Measurements from ENCODE around the gene ACY1.

Gene ACY1

DNA sequence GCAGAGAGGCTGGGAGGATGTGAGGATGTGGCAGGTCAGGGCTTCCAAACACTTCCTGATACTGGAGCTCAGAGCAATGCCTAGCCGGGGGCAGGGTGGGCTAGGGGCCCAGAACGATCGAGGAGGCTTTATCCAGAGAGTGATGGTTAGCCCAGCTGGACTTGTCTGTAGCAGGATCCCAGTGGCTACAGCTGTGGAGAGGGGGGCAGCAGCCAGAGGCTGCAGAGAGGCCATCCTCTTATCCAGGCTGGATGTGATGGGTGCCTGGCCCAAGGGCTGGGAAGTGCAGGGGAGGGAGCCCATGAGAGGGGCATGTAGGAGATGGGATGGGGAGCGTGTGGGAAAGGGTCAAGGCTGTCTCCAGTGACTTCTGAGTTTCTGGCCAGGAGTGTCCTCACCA lies 36.5 kb upstream of the ACY1 start:
- DNase-seq: no peak

DNA sequence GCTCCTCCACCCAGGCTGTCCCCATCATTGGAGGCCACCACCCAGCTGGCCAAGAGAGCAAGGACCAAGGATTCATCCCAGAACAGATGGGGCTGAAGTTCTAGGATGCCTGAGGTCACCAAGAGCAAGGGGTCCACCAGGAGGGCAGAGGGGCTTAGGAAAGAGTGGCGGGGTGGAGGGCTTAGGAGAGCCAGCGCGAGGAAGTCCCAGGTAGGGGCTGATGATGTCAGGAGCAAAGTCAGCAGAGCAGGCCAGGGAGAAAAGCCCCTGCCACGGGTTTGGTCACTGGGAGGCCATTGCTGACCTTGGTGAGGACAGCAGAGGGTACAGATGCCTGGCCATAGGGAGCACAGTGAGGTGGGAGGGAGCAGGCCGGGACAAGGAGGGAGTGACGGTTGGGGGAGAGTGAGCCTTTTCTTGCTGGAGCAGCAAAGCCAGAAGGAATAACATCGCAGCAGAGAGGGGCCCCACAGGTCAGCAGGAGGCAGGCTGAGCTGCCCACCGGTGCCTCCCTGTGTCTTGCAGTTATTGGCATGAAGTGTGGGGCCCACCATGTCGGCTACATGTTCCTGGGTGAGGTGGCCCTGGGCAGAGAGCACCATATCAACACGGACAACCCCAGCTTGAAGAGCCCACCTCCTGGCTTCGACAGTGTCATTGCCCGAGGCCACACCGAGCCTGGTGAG lies 36.0 kb upstream of the ACY1 start:
- no peak for DNase-seq

GRCh38 chr3:51948016-51948580 lies 35.2 kb upstream of the ACY1 start:
- DNase-seq: no peak

GRCh38 chr3:51949121-51949520 lies 34.2 kb upstream of the ACY1 start:
- DNase-seq: no peak

DNA sequence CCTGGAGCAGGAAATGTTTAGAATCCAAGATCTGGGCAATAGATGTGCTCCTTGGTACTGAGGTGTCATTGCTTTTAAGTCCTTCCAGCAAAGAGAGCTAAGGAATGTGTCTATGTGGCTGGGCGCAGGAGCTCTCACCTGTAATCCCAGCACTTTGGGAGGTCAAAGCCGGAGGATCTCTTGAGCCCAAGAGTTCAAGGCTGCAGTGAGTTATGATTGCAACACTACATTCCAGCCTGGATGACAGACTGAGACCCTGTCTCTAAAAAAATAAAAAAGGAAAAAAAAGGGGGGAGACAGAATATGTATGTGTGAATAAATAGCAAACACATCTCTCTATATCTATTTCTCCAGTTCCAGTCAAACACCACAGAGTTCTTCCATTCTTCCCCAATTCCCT lies 32.4 kb upstream of the ACY1 start:
- DNase-seq: no peak

DNA sequence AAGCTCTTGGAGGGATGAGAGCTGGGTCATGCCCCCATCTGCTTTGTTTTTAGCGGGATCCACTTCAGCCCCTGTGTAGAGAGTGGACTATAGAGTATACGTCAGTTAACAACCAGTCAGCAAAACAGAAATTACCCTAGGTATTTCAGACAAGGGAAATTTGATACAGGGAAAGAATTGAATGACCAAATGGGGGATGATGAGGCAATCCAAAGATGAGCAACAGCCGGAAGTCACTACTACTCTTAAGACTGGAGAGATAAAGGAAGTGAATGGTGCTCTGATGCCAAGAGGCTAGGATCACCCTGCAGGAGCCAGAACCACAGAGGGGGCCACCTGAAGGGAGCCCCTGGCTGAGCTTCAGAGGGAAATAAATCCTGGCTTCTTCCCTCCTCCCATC lies 29.9 kb upstream of the ACY1 start:
- DNase-seq: no peak

DNA sequence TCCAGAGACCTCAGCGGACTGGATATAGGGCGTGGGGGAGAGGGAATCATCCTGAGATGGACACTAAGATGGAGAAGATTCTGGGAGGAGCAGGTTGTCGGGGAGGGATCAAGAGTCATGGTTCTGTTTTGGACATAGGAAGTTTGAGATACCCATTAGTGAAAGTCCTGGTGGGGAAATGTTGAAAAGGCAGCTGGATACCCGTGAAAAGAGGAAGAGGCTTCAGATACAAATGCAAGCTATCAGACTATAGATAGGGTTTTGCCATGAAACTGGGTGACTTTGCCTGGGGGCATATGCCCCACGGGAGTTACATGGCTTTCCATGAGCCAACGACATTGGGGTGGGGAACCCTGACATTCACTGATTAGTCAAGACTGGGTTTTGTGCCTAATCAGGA lies 29.2 kb upstream of the ACY1 start:
- DNase-seq: no peak

DNA sequence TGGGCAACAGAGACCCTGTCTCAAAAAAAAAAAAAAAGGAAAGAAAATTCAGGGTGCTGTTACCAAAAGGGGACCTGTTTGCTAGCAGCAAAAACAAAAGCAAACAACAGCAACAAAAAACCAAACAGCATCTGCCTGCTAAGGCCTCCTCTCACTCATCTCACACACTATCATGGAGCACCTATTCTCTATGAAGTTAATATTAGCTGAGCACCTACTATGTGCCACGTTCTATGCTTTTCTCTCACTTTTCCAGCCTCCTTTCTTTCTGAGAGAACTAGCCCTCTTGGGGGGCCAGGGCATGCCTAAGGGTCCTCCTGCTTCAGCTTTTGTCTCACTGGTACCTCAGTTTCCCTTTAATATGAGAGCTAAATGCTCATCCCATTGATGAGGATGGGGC lies 28.6 kb upstream of the ACY1 start:
- no peak for DNase-seq

DNA sequence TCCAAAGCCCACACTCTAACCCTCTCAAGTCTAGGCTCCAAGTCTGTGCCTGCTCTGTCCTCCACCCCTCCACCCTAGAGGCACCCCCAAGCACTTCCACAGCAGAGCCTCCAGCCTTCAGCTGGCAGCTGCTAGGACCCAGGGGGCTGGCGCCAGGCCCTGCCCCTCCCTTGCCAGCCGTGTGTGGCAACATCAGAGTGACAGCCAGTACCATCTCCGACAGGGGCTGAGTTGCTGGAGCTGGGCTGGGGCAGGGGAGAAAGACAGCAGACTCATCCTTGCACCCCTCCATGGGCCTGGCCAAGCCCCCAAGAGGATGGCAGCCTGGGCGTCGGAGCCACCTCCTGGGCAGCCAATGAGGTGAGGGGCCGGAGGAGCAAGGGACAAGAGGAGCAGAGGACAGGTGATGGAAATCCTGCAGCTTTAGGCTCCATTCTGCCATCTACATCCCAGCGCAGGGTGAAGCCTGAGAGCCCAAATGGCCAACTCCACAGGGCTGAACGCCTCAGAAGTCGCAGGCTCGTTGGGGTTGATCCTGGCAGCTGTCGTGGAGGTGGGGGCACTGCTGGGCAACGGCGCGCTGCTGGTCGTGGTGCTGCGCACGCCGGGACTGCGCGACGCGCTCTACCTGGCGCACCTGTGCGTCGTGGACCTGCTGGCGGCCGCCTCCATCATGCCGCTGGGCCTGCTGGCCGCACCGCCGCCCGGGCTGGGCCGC lies 28.0 kb upstream of the ACY1 start, which contains the start of gene GPR62:
Gene GPR62, plus strand, starts transcription at position 207 of the 718 bp plus-strand sequence. Its CDS starts 272 bp downstream, at position 479.
- no peak for DNase-seq

GRCh38 chr3:51955893-51956770 lies 27.2 kb upstream of the ACY1 start:
- peak; percentile 47 for DNase-seq

DNA sequence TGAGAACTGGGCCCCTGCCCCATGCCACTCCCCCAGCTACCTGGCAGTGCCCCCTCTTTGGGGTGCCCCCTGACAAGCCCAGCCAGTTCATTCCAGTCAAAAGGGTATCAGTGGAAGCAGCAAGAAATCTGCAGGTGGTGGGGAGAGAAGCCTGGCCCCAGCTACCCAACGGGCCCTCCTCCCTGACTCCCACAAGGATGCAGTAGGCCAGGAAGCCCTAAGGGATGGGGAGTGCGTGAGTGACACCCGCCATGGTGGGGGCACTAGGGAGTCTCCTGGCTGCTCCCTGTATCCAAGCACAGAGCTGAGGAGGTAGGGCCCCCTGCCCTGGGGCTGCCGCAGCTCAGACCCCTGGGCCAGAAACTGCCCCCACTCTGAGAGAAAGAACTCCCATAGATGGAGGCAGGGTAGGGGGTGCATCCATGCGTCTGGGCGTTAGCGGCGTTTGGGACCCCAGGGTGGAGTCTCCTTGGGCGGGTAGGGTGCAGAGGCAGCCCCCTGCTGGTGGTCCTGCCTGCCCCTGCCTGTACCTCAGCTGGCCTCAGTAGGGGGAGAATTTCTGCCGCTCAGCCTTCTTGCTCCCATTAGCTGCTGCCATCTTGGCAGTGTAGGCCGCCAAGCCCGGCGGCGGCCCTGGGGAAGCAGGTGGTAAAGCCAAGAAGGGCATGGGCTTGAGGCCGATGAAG lies 25.7 kb upstream of the ACY1 start:
- no peak for DNase-seq

DNA sequence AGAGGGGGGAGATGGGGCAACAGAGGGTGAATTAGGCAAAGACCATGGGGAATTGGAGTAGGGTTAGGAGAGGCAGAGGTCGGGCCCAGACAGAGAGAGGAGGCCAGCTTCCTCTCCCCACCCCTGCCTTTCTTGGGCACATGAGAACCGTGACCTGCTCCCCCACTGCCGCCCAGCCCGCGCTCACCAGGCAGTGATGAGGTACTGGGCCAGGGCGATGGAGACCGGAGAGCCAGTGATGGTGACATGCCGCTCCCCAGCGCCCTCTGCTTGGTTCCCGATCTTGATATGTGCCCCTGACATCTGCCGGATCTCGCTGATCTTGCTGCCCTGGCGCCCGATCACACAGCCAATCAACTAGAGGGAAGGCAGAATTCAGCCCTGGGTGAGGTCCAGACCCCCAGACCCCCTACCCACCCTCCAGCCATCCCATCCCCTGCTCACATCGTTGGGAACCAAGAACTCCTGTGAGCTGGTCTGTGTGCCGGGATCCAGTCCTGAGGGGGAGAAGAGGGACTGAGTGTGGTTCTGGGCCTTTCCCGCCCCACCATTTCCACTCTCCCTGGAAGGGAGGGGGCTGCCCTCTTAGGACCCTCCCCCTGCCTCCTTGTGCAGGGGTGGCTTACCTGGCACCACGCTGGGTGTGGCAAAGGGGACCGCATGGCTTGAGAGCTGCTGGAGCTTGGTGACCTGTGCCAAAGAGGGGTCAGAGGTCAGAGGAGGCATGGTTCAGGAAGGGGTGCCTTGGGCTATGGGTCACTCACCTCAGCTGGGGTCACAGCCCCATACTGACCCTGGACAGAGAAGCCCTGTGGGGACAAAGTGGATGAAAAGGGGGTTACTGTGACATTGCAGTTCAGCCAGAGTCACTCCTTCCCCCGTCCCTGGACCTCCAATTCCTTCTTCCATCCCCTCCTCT lies 24.5 kb upstream of the ACY1 start:
- no peak for DNase-seq

DNA sequence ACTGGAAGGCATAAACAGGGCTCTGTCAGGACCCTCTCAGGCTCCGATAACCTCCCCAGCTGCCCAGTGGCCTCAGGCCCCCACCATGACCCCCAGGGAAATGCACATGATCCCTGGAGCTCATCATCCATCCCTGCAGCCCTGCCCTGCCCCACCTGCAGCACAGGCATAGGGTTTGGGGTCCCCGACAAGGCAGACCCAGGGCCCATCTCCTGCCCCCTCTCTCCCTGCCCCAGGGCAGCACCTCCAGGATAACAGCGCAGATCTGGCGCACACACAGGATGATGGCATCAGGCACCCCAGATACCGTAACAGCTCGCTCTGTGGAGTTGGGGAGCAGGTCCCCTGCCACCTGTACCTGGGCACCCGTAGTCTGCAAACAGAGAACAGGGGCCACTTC lies 23.7 kb upstream of the ACY1 start:
- DNase-seq: no peak

DNA sequence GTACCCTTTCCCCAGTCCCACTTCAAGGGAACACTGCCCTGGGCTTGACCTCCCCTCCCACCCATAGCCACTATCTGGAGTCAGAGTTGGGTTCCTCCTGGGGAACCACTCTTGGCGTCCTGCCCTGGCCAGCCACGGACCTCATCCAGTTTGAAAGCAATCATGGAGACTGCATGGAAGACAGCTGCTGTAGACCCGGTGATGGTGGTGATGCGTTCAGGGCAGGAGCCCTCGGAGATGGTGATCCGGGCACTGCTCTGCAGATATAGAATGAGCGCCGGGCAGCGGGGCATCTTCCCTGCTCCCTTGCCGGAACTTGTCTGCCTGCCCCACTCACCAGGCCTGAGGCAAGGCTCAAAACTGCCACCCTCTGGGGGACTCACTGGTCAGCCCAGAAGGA lies 22.9 kb upstream of the ACY1 start:
- DNase-seq: no peak

DNA sequence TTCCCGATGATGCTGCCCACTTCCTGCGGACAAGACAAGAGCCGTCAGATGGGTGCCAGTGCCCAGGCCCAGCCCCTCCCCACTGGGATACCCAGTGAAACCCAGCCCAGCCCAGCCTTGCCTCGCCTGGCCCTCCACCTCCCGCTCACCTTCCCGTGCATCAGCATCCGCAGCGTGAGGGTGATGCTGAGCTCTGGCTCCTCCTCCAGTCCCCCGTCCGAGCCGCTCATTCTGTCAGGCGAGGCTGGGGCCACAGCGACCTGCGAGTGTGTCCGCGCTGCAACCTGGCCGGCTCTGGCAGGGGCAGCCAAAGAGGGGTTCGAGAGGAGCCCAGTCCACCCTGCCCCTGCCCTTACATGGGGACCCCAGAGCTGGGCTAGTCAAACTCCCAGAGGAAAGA lies 22.3 kb upstream of the ACY1 start:
- DNase-seq: no peak

DNA sequence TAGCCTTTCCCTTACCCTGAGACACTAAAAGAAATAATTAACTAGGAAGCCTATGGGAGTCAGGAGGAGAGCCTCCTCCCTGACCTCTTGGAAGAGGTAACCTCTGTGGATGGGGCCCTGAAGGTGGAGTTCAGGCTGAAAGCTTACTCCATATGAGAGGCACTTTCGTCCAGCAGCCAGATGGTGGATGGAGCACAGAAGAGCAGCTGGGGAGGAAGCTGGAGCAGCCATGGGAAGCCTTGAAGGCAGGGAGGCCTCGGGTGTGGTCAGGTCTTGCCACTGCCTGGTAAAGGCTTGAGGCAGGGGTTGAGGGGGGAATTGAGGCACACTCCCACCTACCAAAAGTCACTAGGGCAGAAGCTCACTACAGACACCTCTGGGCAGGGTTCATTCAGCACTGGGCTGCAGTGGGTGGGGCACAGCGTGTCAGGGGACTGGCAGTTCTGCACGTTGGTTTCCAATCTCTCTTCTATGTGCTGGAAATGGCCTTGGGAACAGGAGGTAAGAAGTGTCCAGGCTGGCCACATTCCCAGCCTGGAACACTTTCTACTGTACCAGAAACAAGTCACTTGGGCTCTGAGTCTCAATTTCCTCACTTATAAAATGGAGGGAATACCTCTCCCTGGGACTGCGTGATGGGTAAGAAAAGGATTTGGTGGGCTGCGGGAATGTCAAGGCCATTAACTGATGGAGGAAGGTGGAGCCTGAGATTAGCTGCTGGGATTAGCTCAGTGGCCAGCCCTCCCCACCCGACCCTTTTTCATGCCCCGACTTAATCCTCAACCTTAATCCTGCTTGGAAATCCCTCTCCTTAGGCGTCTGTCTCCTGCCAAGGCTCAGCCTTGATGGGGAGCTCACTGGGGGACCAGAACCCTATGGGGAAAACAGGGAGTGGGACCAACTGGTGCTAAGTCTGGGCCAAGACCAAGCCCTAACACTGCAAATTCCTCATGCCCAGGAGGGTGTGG lies 21.4 kb upstream of the ACY1 start:
- DNase-seq: no peak

DNA sequence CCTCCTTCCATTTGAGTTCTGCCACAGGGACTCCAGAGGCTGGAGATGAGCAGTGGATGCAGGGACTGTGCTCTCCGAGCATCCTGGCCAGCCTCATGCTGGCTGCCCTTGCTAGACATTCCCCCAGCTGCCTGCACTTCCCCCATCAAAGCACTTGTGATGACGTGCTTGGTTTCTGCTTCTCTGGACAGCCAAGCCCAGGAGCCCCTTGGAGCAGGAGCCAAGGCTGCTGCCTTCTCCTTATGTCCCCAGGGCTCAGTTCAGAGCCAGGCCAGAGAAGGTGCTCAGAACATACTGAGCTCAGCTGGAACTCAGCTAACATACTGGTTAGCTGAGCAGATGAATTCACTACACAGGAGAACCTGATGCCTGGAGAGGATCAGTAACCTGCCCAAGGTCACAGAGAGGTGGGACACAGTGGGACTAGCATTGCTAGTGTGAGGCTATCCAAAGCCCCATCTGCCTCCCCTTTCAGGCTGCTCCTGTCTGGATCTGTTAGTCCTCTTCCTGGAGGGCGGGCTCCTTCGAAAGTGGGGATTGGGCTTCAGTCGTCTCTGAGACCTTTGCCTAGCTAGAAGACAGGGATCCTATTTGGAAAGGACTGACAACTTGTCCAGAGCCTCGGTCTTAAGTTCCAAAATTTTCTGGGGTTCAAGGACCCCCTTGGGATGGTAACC lies 20.3 kb upstream of the ACY1 start:
- DNase-seq: no peak

- no peak for DNase-seq
These were observed 19.3 kb upstream of the ACY1 start for GRCh38 chr3:51963951-51964451.

- DNase-seq: no peak
These were observed 18.8 kb upstream of the ACY1 start for GRCh38 chr3:51964521-51964920.

DNA sequence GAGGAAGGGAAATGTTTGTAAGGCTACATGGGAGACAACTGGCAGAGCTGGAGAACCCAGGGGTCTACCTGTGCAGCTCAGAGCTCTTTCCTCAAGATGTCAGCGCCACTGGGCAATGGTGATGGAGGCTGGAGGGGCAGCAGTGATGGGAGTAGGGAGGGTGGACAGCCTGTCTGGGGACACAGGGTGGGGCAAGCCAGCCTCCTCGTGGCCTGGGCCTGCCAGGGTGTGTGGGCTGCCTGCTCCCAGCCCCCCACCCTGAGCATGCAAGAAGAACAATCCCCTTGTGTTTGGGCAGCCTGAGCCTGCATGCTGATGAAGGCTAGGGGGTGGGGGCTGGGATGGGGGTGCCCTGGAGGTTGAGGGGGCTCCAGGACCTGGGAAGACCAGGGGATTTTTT lies 17.3 kb upstream of the ACY1 start:
- DNase-seq: no peak
